GM18867 (cell line): ENCODE measurements around the gene CETN1.

Source experiments
- ATAC-seq: cut with Tn5 transposase; IDR thresholded peaks from one replicate; pipeline ENCODE4 v1.9.1; 2021; ENCODE audit warnings: mild to moderate bottlenecking, moderate library complexity; ENCODE audit not compliant: unreplicated experiment

The CETN1 gene

GRCh38 chr18:580154-580553 is at the start of gene CETN1:
Gene CETN1, plus strand, starts transcription at chr18:580380. Its CDS starts 29 bp downstream, at chr18:580409.
- no peak for ATAC-seq

- ATAC-seq: no peak
Measured at GRCh38 chr18:532018-532417, 48.2 kb upstream of the CETN1 start.

- ATAC-seq: no peak
Measured at GRCh38 chr18:532632-533031, 47.5 kb upstream of the CETN1 start.

GRCh38 chr18:533995-534601 is 46.1 kb upstream of the CETN1 start:
- no peak for ATAC-seq

- no peak for ATAC-seq
Measured at GRCh38 chr18:543447-544078, 36.6 kb upstream of the CETN1 start.

GRCh38 chr18:549967-550366 is 30.2 kb upstream of the CETN1 start:
- ATAC-seq: no peak

GRCh38 chr18:551404-552061 is 28.6 kb upstream of the CETN1 start:
- peak; percentile 68 for ATAC-seq

- no peak for ATAC-seq
Measured at GRCh38 chr18:555705-556457, 24.3 kb upstream of the CETN1 start.

GRCh38 chr18:564708-565561 is 15.2 kb upstream of the CETN1 start:
- no peak for ATAC-seq

- ATAC-seq: no peak
Measured at GRCh38 chr18:565562-566061, 14.6 kb upstream of the CETN1 start.

- no peak for ATAC-seq
Measured at GRCh38 chr18:567122-567521, 13.1 kb upstream of the CETN1 start.

GRCh38 chr18:568731-569130 is 11.4 kb upstream of the CETN1 start:
- no peak for ATAC-seq

- no peak for ATAC-seq
Measured at GRCh38 chr18:570256-570655, 9.9 kb upstream of the CETN1 start.

GRCh38 chr18:570697-571096 is 9.5 kb upstream of the CETN1 start:
- no peak for ATAC-seq

- no peak for ATAC-seq
Measured at GRCh38 chr18:572091-572830, 7.9 kb upstream of the CETN1 start.

- ATAC-seq: no peak
Measured at GRCh38 chr18:572831-573289, 7.3 kb upstream of the CETN1 start.

GRCh38 chr18:573385-573784 is 6.8 kb upstream of the CETN1 start:
- ATAC-seq: no peak

GRCh38 chr18:574149-574860 is 5.9 kb upstream of the CETN1 start:
- ATAC-seq: no peak
